Activated T-cell treated with anti-CD3 and anti-CD28 coated beads, Interleukin-2, amount 50 U/mL, for 72 hours (primary cell): ENCODE measurements around the gene SEMA7A. TPM values are rescaled to one million over a fixed set of nuclear protein-coding genes. Genes with fewer than 3 reads are reported as not detected.

Experiments used
- ATAC-seq, 2 donors: fragments of 150-1000 bp; cut with Tn5 transposase; replicated peaks in 1 of 2; 2 replicates each; pipeline ENCODE4 v1.10.0; 2021; ENCODE audit warnings: moderate library complexity in 2 of 2, mild to moderate bottlenecking in 1 of 2
- DNase-seq, 2 donors: peaks; one replicate each; pipeline ENCODE4 v3.0.0; 2021 to 2022; ENCODE audit warnings: mixed read lengths in 1 of 2
- H3K27ac Mint-ChIP-seq: one replicate; pipeline ENCODE4 v1.8.0; 2022; ENCODE audit warnings: mild to moderate bottlenecking, moderate library complexity, mixed read lengths
- H3K27me3 Mint-ChIP-seq: one replicate; pipeline ENCODE4 v1.8.0; 2022; ENCODE audit warnings: low read depth, mixed read lengths
- H3K36me3 Mint-ChIP-seq, 2 donors: one replicate each; pipeline ENCODE4 v1.8.0; 2022; ENCODE audit warnings: mixed read lengths in 2 of 2, mild to moderate bottlenecking in 1 of 2; ENCODE audit not compliant: insufficient read depth in 2 of 2
- H3K4me1 Mint-ChIP-seq: one replicate; pipeline ENCODE4 v1.8.0; 2022; ENCODE audit warnings: low read depth, mixed read lengths
- H3K4me3 Mint-ChIP-seq, 2 donors: one replicate each; pipeline ENCODE4 v1.8.0; 2022; ENCODE audit warnings: mild to moderate bottlenecking in 2 of 2, mixed read lengths in 2 of 2, moderate library complexity in 2 of 2
- H3K9me3 Mint-ChIP-seq, 2 donors: one replicate each; pipeline ENCODE4 v1.8.0; 2022; ENCODE audit warnings: mixed read lengths in 2 of 2
- total RNA-seq, 2 donors: library from RNA; stranded (reverse); gene quantifications; one replicate each; pipeline ENCODE4 v1.2.3, GENCODE V29; 2022

Gene SEMA7A
- total RNA-seq, 2 donors from 2014 or later = 46.7 to 57.1 TPM

- Mint-ChIP-seq H3K27me3 (no peaks in the 10 kb centered on the region), H3K9me3 (no peaks in the 10 kb centered on the region), H3K36me3 (peaks cover 2 to 11% of the 10 kb centered on the region in 2 donors), H3K27ac (peak overlapping the region; percentile 16), H3K4me1 (peaks cover 78% of the 10 kb centered on the region), H3K4me3 (peak overlapping the region in 1 of 2 donors; percentile 20)
- ATAC-seq = no peak
- DNase-seq = no peak
Measured at GRCh38 chr15:74423431-74424257, 10.1 kb downstream of the SEMA7A start.

DNA sequence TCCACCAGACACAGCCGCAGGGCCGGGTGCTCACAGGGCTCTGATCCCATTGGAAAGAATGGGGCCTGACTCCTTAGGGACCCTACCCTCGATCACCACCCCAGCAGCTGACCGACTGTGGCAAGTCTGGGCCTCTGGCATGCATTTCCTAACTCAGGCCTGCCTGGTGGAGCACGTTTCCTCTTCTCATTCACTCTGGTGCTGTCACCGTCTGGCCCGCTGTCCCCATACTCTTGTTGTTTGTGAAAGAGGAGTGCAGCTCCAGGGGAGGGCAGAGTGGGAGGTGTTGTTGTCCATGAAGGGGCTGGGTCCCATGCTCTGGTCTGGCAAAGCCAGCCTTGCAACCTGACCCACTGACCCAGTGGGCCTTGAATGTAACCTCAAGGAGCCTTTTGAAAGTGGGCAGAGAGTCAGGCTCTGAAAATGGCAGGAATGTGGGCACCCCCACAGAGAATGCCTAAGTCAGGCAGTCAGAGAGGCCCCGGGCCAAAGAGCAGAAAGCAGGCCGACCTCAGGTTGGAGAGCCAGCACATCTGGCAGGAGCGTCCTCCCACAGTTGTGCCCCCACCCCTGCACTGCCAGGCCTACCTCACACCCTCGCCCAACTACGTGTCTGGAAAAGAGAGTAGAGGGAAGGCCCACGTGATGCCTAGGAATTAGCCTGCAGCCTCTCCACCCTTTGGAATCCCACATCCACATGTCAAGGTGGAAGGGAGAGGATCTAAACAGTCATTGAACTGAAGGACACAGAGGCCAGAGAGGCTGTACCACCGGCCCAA, 10.9 kb downstream of the SEMA7A start:
- Mint-ChIP-seq H3K4me3 (no peak overlapping the region), H3K4me1 (peaks cover 81% of the 10 kb centered on the region), H3K27me3 (no peaks in the 10 kb centered on the region), H3K9me3 (no peaks in the 10 kb centered on the region), H3K36me3 (peaks cover 2 to 9% of the 10 kb centered on the region in 2 donors), H3K27ac (no peak overlapping the region)
- no peak for DNase-seq
- ATAC-seq = no peak

DNA sequence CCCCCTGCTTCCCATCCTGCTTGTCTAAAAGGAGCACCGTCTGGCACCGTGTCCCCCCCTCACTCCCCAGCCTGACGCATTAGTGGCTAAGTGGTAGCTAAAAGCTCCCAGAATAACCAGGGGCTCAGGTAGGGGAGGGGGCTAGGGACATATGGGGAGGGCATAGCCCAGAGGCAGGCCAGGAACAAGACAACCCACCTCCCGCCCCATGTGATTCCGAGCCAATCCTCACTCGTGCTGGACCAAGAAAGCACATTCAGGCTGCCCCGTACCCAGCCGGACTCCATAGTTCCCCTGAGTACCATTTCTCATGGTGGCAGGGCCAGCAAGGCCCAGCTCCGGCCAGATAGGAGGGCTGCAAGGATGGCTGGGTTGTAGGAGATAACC, 11.5 kb downstream of the SEMA7A start:
- Mint-ChIP-seq H3K9me3 (no peaks in the 10 kb centered on the region), H3K27me3 (no peaks in the 10 kb centered on the region), H3K4me1 (peaks cover 85% of the 10 kb centered on the region), H3K27ac (no peak overlapping the region), H3K36me3 (peaks cover 0 to 6% of the 10 kb centered on the region in 2 donors), H3K4me3 (no peak overlapping the region)
- DNase-seq = no peak
- ATAC-seq = no peak

GRCh38 chr15:74421302-74422245, 12.2 kb downstream of the SEMA7A start:
- no peaks in the 10 kb centered on the region for H3K9me3 Mint-ChIP-seq
- H3K4me3 Mint-ChIP-seq = no peak overlapping the region
- ATAC-seq (no peak), DNase-seq (no peak)
- H3K4me1 Mint-ChIP-seq = peaks cover 82% of the 10 kb centered on the region
- H3K27me3 Mint-ChIP-seq = no peaks in the 10 kb centered on the region
- H3K36me3 Mint-ChIP-seq = peaks cover 0 to 6% of the 10 kb centered on the region in 2 donors
- no peak overlapping the region for H3K27ac Mint-ChIP-seq

GRCh38 chr15:74420193-74420905, 13.4 kb downstream of the SEMA7A start:
- Mint-ChIP-seq H3K36me3 (peaks cover 4% of the 10 kb centered on the region in 2 donors), H3K27me3 (no peaks in the 10 kb centered on the region), H3K4me3 (peak overlapping the region in 1 of 2 donors; percentile 22), H3K4me1 (peaks cover 82% of the 10 kb centered on the region), H3K9me3 (no peaks in the 10 kb centered on the region), H3K27ac (peak overlapping the region; percentile 31)
- DNase-seq (no peak), ATAC-seq (no peak)

- DNase-seq (no peak), ATAC-seq (no peak)
- Mint-ChIP-seq H3K4me1 (peaks cover 76% of the 10 kb centered on the region), H3K9me3 (no peaks in the 10 kb centered on the region), H3K27me3 (no peaks in the 10 kb centered on the region), H3K27ac (no peak overlapping the region), H3K4me3 (no peak overlapping the region), H3K36me3 (peaks cover 6 to 7% of the 10 kb centered on the region in 2 donors)
Measured at GRCh38 chr15:74419432-74419831, 14.3 kb downstream of the SEMA7A start.

DNA sequence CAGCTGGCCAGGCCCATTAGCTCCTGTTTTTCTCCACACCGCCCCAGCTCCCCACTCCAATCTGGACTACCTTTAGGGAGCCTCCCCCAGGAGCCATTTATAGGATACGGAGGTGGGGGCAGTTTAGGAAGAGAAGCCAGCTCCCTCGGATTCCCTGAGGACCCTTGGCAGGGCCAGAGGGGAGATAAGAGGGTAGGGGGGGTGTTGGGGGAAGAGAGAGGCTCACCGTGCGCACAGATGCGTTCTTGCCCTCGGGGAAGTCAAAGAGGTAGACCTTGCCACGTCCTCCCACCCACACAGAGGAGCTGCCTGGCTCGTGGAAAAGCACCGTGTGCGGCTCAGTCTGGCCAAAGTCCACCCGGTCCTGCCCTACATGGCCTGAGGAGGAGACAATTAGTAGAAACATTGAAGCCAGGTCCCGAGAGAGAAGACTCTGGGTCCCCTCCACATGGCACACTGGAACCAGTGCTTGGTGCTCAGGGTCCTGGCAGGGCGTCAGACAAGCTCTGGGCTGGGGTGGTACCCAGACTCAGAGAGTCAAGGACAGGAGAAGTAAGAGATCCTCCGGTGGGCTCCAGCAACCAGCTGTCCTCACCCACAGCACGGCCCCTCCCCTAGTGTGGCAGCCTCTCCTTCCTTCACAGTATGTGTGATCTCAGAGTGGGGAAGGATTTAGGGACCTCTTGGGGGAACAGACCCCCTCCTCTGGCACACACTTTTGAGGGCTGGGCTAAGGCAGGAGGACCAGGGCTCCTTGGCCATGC, 15.0 kb downstream of the SEMA7A start:
- Mint-ChIP-seq H3K4me1 (peaks cover 69% of the 10 kb centered on the region), H3K9me3 (no peaks in the 10 kb centered on the region), H3K27me3 (no peaks in the 10 kb centered on the region), H3K27ac (no peak overlapping the region), H3K36me3 (peaks cover 6 to 12% of the 10 kb centered on the region in 2 donors), H3K4me3 (no peak overlapping the region)
- DNase-seq (no peak), ATAC-seq (no peak)

DNA sequence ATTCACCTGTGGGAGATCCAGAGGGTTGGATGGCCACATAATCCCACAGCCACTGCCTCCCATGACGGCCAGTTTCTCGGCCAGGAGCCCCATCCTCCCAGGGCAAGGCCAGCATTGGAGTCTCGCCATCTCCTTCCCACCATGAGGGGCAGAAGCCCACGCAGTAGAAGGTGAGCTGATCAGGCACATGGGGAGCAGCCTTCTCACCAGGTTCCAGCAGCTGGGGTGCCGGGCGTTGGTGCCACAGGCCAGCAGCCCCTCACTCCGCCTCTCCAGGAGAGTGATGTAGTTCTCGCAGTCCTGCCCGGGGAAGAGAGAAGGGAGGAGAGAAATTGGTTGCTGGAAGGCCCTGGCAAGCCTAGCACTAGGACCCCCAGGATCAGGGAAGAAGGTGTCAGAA, 16.1 kb downstream of the SEMA7A start:
- Mint-ChIP-seq H3K9me3 (no peaks in the 10 kb centered on the region), H3K27ac (no peak overlapping the region), H3K36me3 (peaks cover 6 to 16% of the 10 kb centered on the region in 2 donors), H3K4me1 (peaks cover 59% of the 10 kb centered on the region), H3K27me3 (no peaks in the 10 kb centered on the region), H3K4me3 (no peak overlapping the region)
- DNase-seq (no peak), ATAC-seq (no peak)

GRCh38 chr15:74417225-74417624, 16.5 kb downstream of the SEMA7A start:
- H3K27me3 Mint-ChIP-seq = no peaks in the 10 kb centered on the region
- peaks cover 6 to 17% of the 10 kb centered on the region in 2 donors for H3K36me3 Mint-ChIP-seq
- no peak for ATAC-seq

DNA sequence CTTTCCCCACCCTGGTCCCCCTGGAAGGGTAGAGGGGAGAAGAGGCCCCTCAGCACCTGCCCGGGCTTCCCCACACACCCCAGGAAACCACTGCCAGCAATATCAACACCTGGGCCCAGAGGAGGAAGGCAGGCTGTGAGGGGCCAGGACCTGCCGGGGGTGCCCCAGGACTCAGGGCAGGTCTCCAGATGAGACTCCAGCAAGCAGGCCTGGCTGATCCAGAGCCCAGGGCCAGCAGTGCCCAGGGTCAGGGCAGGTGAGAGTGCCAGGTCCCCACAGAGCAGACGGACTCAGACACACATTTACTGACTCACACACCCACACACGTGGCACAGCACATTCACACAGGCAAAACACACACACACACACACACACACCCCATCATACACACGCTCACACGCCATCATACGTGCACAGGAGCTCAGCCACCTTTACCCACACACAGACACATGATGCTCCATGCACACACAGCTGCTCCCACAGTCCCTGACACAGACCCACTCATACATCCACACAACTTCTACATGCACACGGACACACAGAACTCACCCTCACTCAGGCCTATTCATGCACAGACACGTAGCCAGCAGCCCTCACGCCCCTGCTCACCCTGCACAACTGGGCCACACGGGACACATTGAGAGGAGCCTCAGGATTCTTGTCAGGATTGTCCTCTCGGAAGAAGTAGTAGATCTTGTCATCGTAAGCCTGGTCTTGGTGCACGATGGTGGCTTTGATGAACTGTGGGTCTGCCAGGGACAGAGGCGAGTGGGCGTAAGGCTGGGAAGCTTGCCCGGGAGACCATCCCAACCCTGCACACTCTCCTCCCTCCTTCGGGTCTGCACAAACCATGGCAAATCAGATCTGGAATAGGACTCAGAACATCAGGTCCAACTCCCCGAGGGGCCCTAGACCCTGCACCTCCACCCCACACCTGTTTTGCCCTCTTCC, 17.5 kb downstream of the SEMA7A start:
- Mint-ChIP-seq H3K4me3 (peak overlapping the region in 1 of 2 donors; percentile 2), H3K36me3 (peaks cover 6 to 17% of the 10 kb centered on the region in 2 donors)
- ATAC-seq = peak in 1 of 2 donors; percentile 32

More at GRCh38 chr15:74417225-74417624, 16.5 kb downstream of the SEMA7A start:
- peaks cover 57% of the 10 kb centered on the region for H3K4me1 Mint-ChIP-seq
- H3K27ac Mint-ChIP-seq = no peak overlapping the region
- H3K9me3 Mint-ChIP-seq = no peaks in the 10 kb centered on the region
- DNase-seq = no peak
- H3K4me3 Mint-ChIP-seq = no peak overlapping the region

More for the DNA sequence above, 17.5 kb downstream of the SEMA7A start:
- H3K27me3 Mint-ChIP-seq = no peaks in the 10 kb centered on the region
- DNase-seq = no peak
- peaks cover 47% of the 10 kb centered on the region for H3K4me1 Mint-ChIP-seq
- no peak overlapping the region for H3K27ac Mint-ChIP-seq
- no peaks in the 10 kb centered on the region for H3K9me3 Mint-ChIP-seq
